Activated CD4-positive, alpha-beta T cell treated with anti-CD3 and anti-CD28 coated beads, Interleukin-2, amount 50 U/mL, for 4 hours (primary cell): ENCODE data around the gene PFN2.
A peak's percentile ranks its signal among the peaks of the same experiment; 100 is the strongest.
"Not testable (repeated sequence)": the region's sequence is repeated elsewhere in the genome, so short reads cannot be mapped to it uniquely, and the experiment has no call there.

Experiments used
- DNase-seq, 2 experiments: peaks; one replicate each; pipeline ENCODE4 v3.0.0-alpha.2; 2020

The PFN2 gene

GRCh38 chr3:149970716-149971402, at the start of gene PFN2:
Gene PFN2 (minus strand): TSS chr3:149970895. CDS start chr3:149970856, 39 bp downstream.
- peak; percentile 40 to 45 for DNase-seq

- no peak for DNase-seq
Observed at GRCh38 chr3:150015901-150016300, 45.2 kb upstream of the PFN2 start.

- DNase-seq: no peak
Observed at GRCh38 chr3:150014782-150015181, 44.1 kb upstream of the PFN2 start.

GRCh38 chr3:150013801-150014200, 43.1 kb upstream of the PFN2 start:
- DNase-seq: no peak

GRCh38 chr3:150006794-150007193, 36.1 kb upstream of the PFN2 start:
- no peak for DNase-seq

- DNase-seq: no peak
Observed at GRCh38 chr3:150005243-150006112, 34.8 kb upstream of the PFN2 start.

GRCh38 chr3:150000641-150001040, 29.9 kb upstream of the PFN2 start:
- DNase-seq: no peak

GRCh38 chr3:149999421-149999820, 28.7 kb upstream of the PFN2 start:
- DNase-seq: no peak

GRCh38 chr3:149998946-149999345, 28.3 kb upstream of the PFN2 start:
- DNase-seq: no peak

- no peak for DNase-seq
Observed at GRCh38 chr3:149992416-149993058, 21.8 kb upstream of the PFN2 start.

- DNase-seq: no peak
Observed at GRCh38 chr3:149990423-149990948, 19.8 kb upstream of the PFN2 start.

GRCh38 chr3:149989307-149989706, 18.6 kb upstream of the PFN2 start:
- no peak for DNase-seq

GRCh38 chr3:149983628-149984027, 12.9 kb upstream of the PFN2 start:
- no peak for DNase-seq

- not testable (repeated sequence) for DNase-seq
Observed at GRCh38 chr3:149983053-149983452, 12.4 kb upstream of the PFN2 start.

GRCh38 chr3:149981979-149982378, 11.3 kb upstream of the PFN2 start:
- not testable (repeated sequence) for DNase-seq

- DNase-seq: no peak
Observed at GRCh38 chr3:149977386-149977785, 6.7 kb upstream of the PFN2 start.

GRCh38 chr3:149975919-149976318, 5.2 kb upstream of the PFN2 start:
- no peak for DNase-seq

- peak; percentile 18 to 20 for DNase-seq
Observed at GRCh38 chr3:149971403-149972075, 844 bp upstream of the PFN2 start.

- DNase-seq: peak; percentile 79 to 81
Observed at GRCh38 chr3:149969940-149970715, 567 bp downstream of the PFN2 start.

GRCh38 chr3:149969110-149969939, 1.4 kb downstream of the PFN2 start:
- no peak for DNase-seq

GRCh38 chr3:149968216-149968615, 2.5 kb downstream of the PFN2 start:
- DNase-seq: no peak
